Activated CD4-positive, alpha-beta T cell treated with anti-CD3 and anti-CD28 coated beads, Interleukin-2, amount 50 U/mL, for 24 hours (primary cell): ENCODE measurements around the gene ZNF598.

Source experiments
- DNase-seq, 2 donors: peaks; one replicate each; pipeline ENCODE4 v3.0.0-alpha.2; 2020; ENCODE audit warnings: low read depth in 1 of 2, low spot score in 1 of 2

ZNF598 gene

GRCh38 chr16:2008009-2008526, 1.6 kb downstream of the ZNF598 start:
- no peak for DNase-seq

DNA sequence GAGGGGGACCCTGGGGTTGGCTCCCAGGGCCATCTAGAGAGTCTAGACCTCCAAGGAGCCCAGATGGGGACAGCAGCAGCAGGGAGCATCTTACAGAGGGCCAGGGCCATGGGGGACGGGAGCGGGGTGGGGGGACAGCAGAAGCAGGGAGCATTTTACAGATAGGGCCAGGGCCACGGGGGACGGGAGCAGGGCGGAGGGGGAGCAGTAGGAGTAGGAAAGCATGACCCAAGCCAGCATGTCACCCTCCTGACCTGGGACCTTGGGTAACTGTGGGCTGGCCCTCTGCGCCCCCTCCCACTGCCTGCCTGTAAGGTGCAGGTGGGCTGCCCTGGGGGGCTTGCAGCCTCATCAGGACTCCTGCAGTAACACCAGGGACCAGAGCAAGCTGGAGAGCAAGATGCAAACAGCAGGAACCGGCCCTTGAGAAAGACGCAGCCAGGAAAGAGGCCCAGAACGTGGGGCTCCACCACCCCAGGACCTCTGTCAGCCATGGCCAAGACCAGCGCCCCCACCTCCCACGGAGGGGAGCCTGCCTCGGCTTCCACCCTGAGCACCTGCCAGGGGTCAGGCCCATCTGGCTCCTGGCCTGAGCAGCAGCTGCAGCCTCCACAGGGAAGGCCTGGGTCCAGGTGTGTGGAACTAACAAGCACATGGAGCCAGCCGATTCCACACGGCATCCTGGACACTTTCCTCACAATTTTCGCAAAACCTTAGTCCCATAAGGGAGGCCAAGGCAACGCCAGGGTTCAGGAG, 2.4 kb downstream of the ZNF598 start:
- DNase-seq, result no peak

GRCh38 chr16:2006317-2006716, 3.3 kb downstream of the ZNF598 start:
- DNase-seq, result no peak

GRCh38 chr16:2005646-2006045, 4.0 kb downstream of the ZNF598 start:
- DNase-seq, result no peak

- DNase-seq, result no peak
These were observed 4.7 kb downstream of the ZNF598 start for GRCh38 chr16:2004795-2005517.

GRCh38 chr16:2003827-2004641, 5.6 kb downstream of the ZNF598 start:
- DNase-seq, result peak; percentile 72 to 81

- DNase-seq, result no peak
These were observed 6.3 kb downstream of the ZNF598 start for GRCh38 chr16:2003231-2003826.

GRCh38 chr16:2002406-2003230, 7.0 kb downstream of the ZNF598 start:
- no peak for DNase-seq

DNA sequence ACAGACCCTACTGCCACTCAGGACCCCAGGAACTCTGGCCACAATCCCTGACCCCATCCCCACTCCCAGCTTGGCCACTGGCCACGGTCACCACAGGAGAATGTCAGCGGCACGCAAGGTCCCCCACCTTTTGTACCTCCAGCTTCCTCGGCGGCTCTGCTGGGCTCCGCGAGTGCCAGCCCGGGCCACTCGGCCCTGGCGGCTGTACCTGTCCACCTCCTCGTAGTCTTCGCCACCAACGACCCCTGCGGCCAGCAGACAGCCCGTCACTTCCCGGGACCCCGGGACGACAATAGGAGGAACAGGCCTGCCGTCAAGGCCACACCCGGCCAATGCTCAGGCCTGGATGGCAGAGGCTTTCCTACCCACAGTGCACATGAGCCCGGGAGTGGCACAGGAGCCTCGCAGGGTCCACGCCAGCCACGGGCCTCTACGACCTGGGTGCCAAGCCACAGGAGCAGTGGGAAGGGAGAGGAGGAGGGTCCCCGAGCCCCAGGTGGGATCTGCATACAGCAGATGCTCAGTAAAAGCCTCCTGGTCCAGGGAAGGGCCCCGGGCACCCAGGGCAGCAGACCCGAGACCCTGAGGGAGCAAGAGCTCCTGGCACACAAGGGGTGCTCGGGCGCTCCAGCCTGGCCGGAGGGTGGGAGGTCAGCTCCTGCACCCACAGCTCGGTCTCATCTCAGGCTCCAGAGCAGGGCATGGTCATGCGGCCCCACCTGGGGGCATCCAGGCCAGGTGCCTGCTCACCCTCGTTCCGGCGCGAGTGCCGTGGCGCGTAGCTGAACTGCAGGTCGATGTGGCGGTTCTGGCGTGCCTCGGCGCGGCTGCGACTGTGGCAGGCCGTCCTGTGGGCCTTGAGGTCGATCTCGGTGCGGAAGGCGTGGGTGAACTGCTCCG, 7.9 kb downstream of the ZNF598 start:
- no peak for DNase-seq

GRCh38 chr16:2001035-2001434, 8.6 kb downstream of the ZNF598 start:
- DNase-seq, result no peak

DNA sequence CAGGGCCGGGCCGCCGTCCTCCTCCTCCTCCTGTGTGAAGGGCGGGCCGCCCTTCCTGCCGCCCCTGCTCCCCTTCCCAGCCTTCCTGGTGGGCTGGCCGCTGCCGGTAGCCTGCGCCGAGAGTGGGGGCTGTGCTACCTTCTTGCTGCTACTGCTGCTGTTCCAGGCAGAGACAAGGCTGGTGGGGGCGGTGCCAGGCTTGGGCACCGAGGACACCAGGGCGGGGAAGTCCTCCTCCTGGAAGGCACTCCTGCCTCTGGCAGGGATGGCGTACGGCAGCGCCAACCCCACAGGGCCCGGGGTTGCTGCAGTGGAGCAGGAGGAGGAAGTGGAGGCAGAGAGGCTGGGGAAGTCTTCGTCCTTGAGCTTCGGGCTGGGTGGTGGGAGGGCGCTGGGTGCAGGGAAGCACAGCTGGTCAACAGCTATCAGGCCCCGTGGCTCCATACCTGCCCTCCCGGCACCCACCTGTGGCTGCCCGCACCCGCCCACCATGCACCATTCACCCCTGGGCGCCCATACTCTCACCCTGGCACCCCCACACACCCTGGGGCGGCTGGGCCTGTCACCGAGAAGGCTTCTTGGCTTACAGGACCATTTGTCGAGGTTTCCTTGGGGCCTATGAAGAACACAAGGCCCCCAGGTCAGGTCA, 9.6 kb downstream of the ZNF598 start:
- DNase-seq, result no peak

DNA sequence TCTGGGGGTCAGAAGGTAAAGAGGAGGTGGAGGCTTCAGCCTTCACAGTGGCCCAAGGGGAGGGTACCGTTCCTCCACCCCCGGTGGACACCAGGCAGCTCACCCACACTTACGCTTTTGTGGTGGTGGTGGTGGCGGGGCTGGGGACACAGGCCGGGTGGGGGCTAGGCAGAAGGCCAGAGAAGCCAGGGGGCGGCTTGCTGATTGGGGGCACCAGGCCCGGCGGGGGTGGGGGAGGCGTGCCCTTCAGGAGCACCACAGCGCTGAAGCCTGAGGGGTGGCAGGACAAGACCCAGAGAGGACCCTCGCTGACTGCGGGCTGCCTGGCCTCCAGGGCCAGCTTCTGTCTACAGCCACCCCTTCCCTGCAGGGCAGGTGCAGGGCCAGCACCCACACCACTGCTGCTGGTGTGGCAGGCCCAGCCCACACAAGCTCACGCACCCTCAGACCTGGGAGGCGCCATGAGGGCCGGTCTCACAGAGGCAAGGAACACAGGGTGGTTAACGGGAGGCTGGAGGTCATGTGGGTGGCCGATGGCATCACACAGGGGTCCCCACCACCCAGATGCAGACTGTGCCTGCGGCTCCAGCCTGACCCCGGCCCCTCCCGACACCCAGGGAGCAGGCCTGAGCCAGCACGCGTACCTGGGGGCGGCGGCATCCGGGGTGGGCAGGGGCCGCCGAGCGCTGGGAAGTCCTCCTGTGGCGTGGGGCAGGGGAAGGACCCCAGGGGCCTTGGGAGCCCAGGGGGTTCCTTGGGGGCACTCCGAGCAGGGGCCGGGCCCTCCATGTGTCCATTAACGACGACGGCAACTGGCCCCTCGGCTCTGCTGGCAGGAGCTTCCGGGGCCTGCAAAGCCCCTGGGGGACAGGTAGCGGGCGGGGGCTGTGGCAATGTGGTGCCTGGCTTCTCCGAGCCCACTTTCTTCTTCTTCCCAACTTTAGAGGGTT, 10.5 kb downstream of the ZNF598 start:
- no peak for DNase-seq

- no peak for DNase-seq
These were observed 11.2 kb downstream of the ZNF598 start for GRCh38 chr16:1998360-1998835.

GRCh38 chr16:1997494-1998359, 11.9 kb downstream of the ZNF598 start:
- no peak for DNase-seq

GRCh38 chr16:1993731-1994131, 15.9 kb downstream of the ZNF598 start:
- DNase-seq, result no peak

DNA sequence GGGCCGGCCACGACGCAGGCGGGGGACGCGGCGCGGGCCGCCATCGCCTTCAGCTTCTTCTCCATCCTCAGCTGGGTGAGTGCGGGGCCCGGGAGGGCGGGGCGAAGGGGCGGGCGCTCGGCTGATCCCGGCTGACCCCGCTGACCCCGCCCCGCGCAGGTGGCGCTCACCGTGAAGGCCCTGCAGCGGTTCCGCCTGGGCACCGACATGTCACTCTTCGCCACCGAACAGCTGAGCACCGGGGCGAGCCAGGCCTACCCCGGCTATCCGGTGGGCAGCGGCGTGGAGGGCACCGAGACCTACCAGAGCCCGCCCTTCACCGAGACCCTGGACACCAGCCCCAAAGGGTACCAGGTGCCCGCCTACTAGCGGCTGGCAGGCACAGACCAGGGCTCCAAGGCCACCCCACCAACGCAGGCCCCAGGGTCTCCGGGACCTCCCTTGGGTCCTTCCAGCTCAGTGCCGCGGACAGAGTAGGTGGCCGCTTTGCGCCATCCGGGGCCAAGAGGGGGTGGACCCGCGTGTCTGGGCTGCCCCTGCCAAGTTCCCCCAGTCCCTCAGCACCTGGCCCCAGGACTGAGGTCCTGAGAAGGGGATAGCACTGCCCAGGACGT, 16.8 kb downstream of the ZNF598 start:
- no peak for DNase-seq
